GM18858 (cell line): ENCODE measurements around the gene PLA2G4B.

Experiments used
- ATAC-seq: cut with Tn5 transposase; IDR thresholded peaks from one replicate; pipeline ENCODE4 v1.9.1; 2021; ENCODE audit not compliant: unreplicated experiment

The PLA2G4B gene

GRCh38 chr15:41809121-41809520 is 29.5 kb upstream of the PLA2G4B start:
- ATAC-seq, result no peak

GRCh38 chr15:41809526-41810220 is 29.0 kb upstream of the PLA2G4B start:
- ATAC-seq, result no peak

GRCh38 chr15:41810651-41811431 is 27.8 kb upstream of the PLA2G4B start:
- no peak for ATAC-seq

GRCh38 chr15:41811432-41812195 is 27.0 kb upstream of the PLA2G4B start:
- ATAC-seq, result no peak

GRCh38 chr15:41812820-41813375 is 25.7 kb upstream of the PLA2G4B start:
- no peak for ATAC-seq

- no peak for ATAC-seq
These were observed 25.2 kb upstream of the PLA2G4B start for GRCh38 chr15:41813426-41813825.

- ATAC-seq, result no peak
These were observed 24.1 kb upstream of the PLA2G4B start for GRCh38 chr15:41814534-41814933.

GRCh38 chr15:41816788-41817187 is 21.9 kb upstream of the PLA2G4B start:
- no peak for ATAC-seq

GRCh38 chr15:41817327-41817726 is 21.3 kb upstream of the PLA2G4B start:
- ATAC-seq, result no peak

- ATAC-seq, result no peak
These were observed 20.9 kb upstream of the PLA2G4B start for GRCh38 chr15:41817781-41818180.

- ATAC-seq, result no peak
These were observed 19.1 kb upstream of the PLA2G4B start for GRCh38 chr15:41819455-41820050.

- ATAC-seq, result no peak
These were observed 17.7 kb upstream of the PLA2G4B start for GRCh38 chr15:41820791-41821423.

- no peak for ATAC-seq
These were observed 16.8 kb upstream of the PLA2G4B start for GRCh38 chr15:41821831-41822230.

GRCh38 chr15:41822471-41822870 is 16.2 kb upstream of the PLA2G4B start:
- no peak for ATAC-seq

GRCh38 chr15:41822957-41823356 is 15.7 kb upstream of the PLA2G4B start:
- ATAC-seq, result no peak

GRCh38 chr15:41823502-41823901 is 15.1 kb upstream of the PLA2G4B start:
- no peak for ATAC-seq

- ATAC-seq, result no peak
These were observed 14.4 kb upstream of the PLA2G4B start for GRCh38 chr15:41824062-41824745.

- ATAC-seq, result no peak
These were observed 13.5 kb upstream of the PLA2G4B start for GRCh38 chr15:41825145-41825544.

GRCh38 chr15:41825572-41826535 is 12.8 kb upstream of the PLA2G4B start:
- no peak for ATAC-seq
